Skeletal muscle tissue (tissue), 4 donors: ENCODE data around the gene ANXA11. TPM values are rescaled to one million over a fixed set of nuclear protein-coding genes. Genes with fewer than 3 reads are reported as not detected.
"Not testable (repeated sequence)": the region's sequence is repeated elsewhere in the genome, so short reads cannot be mapped to it uniquely, and the experiment has no call there.

Experiments used
- H3K27ac ChIP-seq: one replicate; pipeline ENCODE4 v1.7.0; 2013; ENCODE audit warnings: mild to moderate bottlenecking, low read depth, low read length, inconsistent platforms
- H3K27me3 ChIP-seq, 3 donors: one replicate each; pipeline ENCODE4 v1.7.0; 2013; ENCODE audit warnings: low read length in 3 of 3; ENCODE audit not compliant: control insufficient read depth in 3 of 3, insufficient read depth in 3 of 3
- H3K36me3 ChIP-seq, 3 donors: one replicate each; pipeline ENCODE4 v1.7.0; 2013; ENCODE audit warnings: low read length in 3 of 3; ENCODE audit not compliant: control insufficient read depth in 3 of 3, insufficient read depth in 3 of 3
- H3K4me1 ChIP-seq, 3 donors: one replicate each; pipeline ENCODE4 v1.7.0; 2013; ENCODE audit warnings: low read length in 3 of 3, mild to moderate bottlenecking in 3 of 3; ENCODE audit not compliant: control insufficient read depth in 3 of 3, insufficient read depth in 3 of 3
- H3K4me3 ChIP-seq, 3 donors: one replicate each; pipeline ENCODE4 v1.7.0; 2013; ENCODE audit warnings: low read length in 3 of 3
- H3K9ac ChIP-seq, 3 donors: one replicate each; pipeline ENCODE4 v1.7.0; 2013; ENCODE audit warnings: low read length in 3 of 3, mild to moderate bottlenecking in 3 of 3, moderate library complexity in 2 of 3, low read depth in 1 of 3
- H3K9me3 ChIP-seq, 3 donors: one replicate each; pipeline ENCODE4 v1.7.0; 2013; ENCODE audit warnings: low read length in 3 of 3; ENCODE audit not compliant: control insufficient read depth in 3 of 3
- total RNA-seq: library from RNA; depleted of rRNA; stranded (reverse); fragments of >200 nt; gene quantifications from one replicate; pipeline ENCODE4 v1.2.3, GENCODE V29; 2014
- donor health status: Osteomylitis.

Gene ANXA11
- 29.7 TPM for total RNA-seq

DNA sequence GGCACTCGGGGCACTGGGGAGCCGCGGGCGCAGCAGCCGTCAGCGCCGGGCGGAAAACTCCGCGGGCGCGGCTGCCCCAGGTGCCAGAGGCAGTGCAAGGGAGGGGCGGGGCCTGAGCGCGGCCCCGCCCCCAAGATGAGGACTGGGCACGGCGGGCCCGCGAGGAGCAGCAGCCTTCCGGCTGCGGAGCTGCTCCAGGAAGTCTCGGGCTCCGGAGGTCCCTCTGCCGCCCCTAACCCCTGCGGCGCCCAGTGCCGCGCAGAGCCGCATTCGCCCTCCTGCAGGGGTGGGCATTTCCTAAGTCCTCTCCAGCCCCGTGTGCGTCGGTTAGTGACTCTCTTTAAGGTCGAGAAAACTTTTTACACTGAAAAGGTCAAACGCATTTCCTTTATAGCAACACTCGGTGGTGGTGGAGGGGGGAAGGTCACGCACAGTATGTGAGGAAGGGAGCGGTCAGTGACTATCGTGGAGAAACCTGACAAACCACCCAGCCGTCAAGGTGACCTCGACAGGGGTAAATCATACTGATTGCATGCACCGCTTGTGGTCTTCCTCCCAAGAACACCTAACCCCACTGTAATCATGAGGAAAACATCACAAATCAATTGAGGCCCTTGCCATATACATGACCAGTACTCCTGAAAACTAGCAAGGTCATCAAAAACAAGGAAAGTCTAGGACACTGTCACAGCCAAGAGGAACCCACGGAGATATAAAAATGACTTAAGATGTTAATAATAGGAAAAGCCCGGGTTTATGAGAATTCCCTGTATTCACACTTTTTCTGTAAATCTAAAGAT, at the start of gene ANXA11:
TSS of gene ANXA11 (minus strand) at position 61 of the 800 bp plus-strand sequence. CDS start 32,676 bp downstream, outside the sequence.
- H3K4me1 ChIP-seq, result peaks cover 47 to 56% (median 53%) of the 10 kb centered on the region in 3 donors
- peak within 1 kb of the TSS; percentile 72 to 89 (median 86) for H3K4me3 ChIP-seq
- peak within 1 kb of the TSS; percentile 91 for H3K27ac ChIP-seq

DNA sequence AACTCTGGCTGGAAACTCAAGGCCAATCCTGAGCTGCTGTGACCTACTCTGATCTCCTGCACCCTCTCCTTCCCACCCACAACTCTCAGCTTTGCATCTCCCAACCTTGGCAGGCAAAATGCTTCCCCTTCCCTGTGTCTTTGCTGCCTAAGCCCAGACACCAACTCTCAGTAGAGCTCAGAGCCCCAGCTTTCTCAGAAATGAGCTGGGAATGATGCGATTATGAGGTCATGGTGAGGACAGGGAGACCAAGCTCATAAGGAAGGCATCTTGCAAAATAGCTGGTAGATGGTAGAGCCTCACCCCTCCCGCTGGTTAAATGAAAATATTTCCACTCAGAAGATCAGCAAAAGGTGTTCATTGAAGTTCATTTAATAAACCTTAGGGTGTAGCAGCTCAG, 49.4 kb upstream of the ANXA11 start:
- not testable (repeated sequence) for H3K9me3 ChIP-seq, H3K27ac ChIP-seq, H3K9ac ChIP-seq, H3K27me3 ChIP-seq, H3K36me3 ChIP-seq, H3K4me1 ChIP-seq, H3K4me3 ChIP-seq

More for the DNA sequence above, at the start of gene ANXA11:
- no peaks in the 10 kb centered on the region for H3K36me3 ChIP-seq
- peak within 1 kb of the TSS; percentile 84 to 96 (median 96) for H3K9ac ChIP-seq
- no peaks in the 10 kb centered on the region for H3K27me3 ChIP-seq
- no peaks in the 10 kb centered on the region for H3K9me3 ChIP-seq

DNA sequence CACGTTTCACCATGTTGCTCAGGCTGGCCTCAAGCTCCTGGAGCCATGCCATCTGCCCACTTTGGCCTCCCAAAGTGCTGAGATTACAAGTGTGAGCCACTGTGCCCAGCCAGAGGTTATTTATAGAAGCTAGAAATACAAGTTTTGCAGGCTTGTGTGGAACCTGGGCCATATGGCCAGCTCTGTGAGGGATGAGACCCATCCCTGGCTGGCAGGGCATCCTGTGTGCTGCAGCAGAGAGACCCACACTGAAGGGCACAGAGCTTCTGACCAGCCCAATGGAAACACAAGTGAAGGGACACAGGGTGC, 48.6 kb upstream of the ANXA11 start:
- not testable (repeated sequence) for H3K4me3 ChIP-seq, H3K36me3 ChIP-seq, H3K27ac ChIP-seq, H3K4me1 ChIP-seq, H3K9ac ChIP-seq, H3K9me3 ChIP-seq, H3K27me3 ChIP-seq

DNA sequence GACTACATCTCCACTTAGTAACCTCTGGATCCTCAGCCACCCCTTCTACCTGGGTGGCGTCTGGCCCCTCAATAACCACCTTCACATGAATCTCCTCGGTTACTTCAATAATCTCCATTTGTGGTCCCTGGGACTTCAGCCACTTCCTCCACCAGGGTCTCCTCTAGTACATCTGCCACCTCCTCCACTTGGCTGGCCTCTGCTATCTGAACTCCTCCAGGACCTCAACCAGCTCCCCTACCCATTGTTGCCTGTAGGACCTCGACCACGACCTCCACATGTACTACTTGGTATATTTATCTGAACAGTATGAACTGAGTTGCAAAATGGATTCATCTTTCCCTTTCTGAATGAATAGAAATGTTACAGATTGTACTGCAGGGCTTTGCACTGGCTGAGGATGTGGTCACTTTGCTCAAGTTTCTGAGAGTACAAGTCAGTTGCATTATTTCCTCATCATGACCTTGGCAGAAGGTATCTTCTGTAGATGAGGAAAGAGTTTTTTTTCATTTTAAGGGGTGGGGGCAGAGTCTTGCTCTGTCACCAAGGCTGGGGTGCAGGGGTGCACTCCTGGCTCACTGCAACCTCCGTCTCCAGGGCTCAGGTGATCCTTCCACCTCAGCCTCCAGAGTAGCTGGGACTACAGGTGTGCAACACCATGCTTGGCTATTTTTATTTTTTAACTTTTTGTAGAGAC, 48.1 kb upstream of the ANXA11 start:
- no peaks in the 10 kb centered on the region for H3K4me1 ChIP-seq
- no peak overlapping the region for H3K4me3 ChIP-seq
- no peaks in the 10 kb centered on the region for H3K9me3 ChIP-seq
- H3K36me3 ChIP-seq, result no peaks in the 10 kb centered on the region
- peaks cover 0 to 3% (median 0%) of the 10 kb centered on the region in 3 donors for H3K27me3 ChIP-seq
- no peak overlapping the region for H3K27ac ChIP-seq
- no peak overlapping the region for H3K9ac ChIP-seq

GRCh38 chr10:80252296-80252887, 47.1 kb upstream of the ANXA11 start:
- Histone ChIP-seq H3K4me1 (no peaks in the 10 kb centered on the region), H3K9me3 (no peaks in the 10 kb centered on the region), H3K27ac (no peak overlapping the region), H3K27me3 (peaks cover 0 to 3% (median 0%) of the 10 kb centered on the region in 3 donors), H3K36me3 (no peaks in the 10 kb centered on the region), H3K9ac (no peak overlapping the region), H3K4me3 (no peak overlapping the region)

DNA sequence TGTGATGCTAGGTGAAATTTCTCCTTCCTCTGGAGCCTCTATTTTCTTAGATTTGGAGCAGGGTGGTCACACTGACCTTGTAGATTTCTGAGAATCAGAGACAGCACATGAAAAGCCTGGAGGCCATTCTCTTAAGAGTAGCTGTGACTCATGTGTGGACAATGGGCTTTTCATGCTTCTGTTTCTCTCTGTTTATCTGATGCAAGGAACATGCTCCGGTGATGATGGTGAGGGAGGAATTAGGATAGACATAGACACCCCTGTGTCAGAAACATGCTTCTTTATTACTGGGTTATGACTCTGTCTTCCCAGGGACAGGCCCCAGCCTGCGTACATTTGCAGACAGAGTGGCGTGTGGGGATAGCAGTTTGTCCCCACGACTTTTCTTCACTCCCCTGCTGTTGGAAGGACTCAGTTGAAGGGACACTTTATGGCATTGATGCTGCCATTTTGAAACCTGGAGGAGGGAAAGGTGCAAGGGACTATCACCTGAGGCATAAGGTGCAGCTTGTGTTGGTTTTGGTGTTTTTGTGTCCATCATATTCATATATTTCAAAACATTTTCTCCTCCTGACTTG, 46.5 kb upstream of the ANXA11 start:
- not testable (repeated sequence) for H3K36me3 ChIP-seq, H3K4me1 ChIP-seq, H3K4me3 ChIP-seq, H3K9me3 ChIP-seq, H3K27ac ChIP-seq, H3K27me3 ChIP-seq, H3K9ac ChIP-seq

- H3K27ac ChIP-seq, H3K27me3 ChIP-seq, H3K9me3 ChIP-seq, H3K36me3 ChIP-seq, H3K4me1 ChIP-seq, H3K9ac ChIP-seq, H3K4me3 ChIP-seq: not testable (repeated sequence)
These were observed 45.1 kb upstream of the ANXA11 start for GRCh38 chr10:80250399-80250798.

DNA sequence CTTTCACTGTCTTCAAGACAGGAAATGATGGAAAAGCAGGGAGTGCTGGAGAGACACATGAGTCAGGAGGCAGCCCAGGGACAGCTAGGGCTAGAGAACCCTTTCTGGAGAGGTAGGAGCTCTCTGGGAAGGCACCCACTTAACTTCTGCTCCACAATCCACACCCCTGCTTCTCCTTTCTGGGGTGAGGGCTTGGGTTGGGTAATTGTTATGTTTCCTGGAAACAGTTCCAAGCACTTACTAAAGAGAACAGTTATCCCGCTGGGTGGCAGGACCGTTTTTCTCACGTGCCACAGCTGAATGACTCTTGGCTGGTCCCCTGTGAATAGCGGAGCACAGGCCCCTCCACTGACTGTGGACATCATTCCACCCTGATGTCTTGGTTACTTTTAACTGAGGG, 44.6 kb upstream of the ANXA11 start:
- H3K4me1 ChIP-seq, H3K9me3 ChIP-seq, H3K27me3 ChIP-seq, H3K9ac ChIP-seq, H3K4me3 ChIP-seq, H3K36me3 ChIP-seq, H3K27ac ChIP-seq: not testable (repeated sequence)

DNA sequence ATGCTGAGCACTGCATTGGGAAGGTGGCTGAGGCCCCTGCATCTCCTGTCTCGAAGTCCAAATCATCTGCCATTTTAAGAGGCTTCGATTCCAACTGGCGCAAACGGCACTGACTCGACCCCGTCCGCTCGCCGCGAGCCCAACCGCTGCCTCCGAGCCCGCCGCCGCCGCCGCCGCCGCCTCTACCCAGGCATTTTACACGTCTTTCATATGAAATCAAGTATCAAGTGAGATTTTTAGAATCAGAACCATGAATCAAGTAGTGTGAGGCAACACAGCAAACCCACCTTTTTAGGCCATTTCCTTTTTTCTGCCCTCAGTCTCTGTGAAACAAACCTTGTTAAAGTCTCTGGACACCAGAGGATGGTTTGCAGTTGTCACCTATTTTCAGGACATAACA, 42.3 kb upstream of the ANXA11 start:
- H3K36me3 ChIP-seq, H3K4me3 ChIP-seq, H3K4me1 ChIP-seq, H3K27me3 ChIP-seq, H3K9me3 ChIP-seq, H3K27ac ChIP-seq, H3K9ac ChIP-seq: not testable (repeated sequence)

DNA sequence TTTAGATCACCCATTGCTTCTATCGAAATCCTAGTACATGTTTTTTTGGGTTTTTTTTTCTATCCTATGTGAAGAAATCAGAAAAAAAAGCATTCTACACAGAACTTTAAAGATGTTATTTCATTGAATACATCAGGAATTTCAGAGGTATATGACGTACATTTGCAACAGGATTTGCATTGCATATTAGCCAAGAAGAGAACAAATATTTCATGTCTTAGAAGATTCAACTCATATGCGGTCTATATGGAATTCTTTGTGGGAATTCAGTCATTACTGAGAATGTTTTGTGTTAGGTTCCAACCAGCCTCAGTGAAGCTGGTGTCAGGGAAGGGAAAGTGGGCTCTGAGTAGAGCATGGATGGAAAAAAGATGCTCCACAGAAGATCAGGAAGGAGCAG, 39.0 kb upstream of the ANXA11 start:
- not testable (repeated sequence) for H3K27me3 ChIP-seq, H3K4me3 ChIP-seq, H3K36me3 ChIP-seq, H3K4me1 ChIP-seq, H3K9me3 ChIP-seq, H3K9ac ChIP-seq, H3K27ac ChIP-seq
